ENCODE data around the gene UPK3A. TPM values are rescaled to one million over a fixed set of nuclear protein-coding genes. Genes with fewer than 3 reads are reported as not detected.
A peak's percentile ranks its signal among the peaks of the same experiment; 100 is the strongest.
"Not testable (repeated sequence)": the region's sequence is repeated elsewhere in the genome, so short reads cannot be mapped to it uniquely, and the experiment has no call there.

UPK3A gene
- total RNA-seq, 2 donors from 2014 or later: not detected

GRCh38 chr22:45314054-45314721, 29.4 kb downstream of the UPK3A start:
- Mint-ChIP-seq H3K36me3 (no peaks in the 10 kb centered on the region), H3K9me3 (no peaks in the 10 kb centered on the region), H3K4me1 (ENCODE audit: low read depth in 2 of 2) (peaks cover 39 to 44% of the 10 kb centered on the region in 2 donors), H3K27me3 (no peaks in the 10 kb centered on the region), H3K4me3 (no peak overlapping the region), H3K27ac (no peak overlapping the region)
- no peak for ATAC-seq
- no peak for DNase-seq (ENCODE audit: low spot score)

- Mint-ChIP-seq H3K27ac (no peak overlapping the region), H3K27me3 (no peaks in the 10 kb centered on the region), H3K36me3 (no peaks in the 10 kb centered on the region), H3K4me1 (ENCODE audit: low read depth in 2 of 2) (peaks cover 42 to 48% of the 10 kb centered on the region in 2 donors), H3K4me3 (no peak overlapping the region), H3K9me3 (no peaks in the 10 kb centered on the region)
- no peak for DNase-seq (ENCODE audit: low spot score)
- ATAC-seq: no peak
Observed at GRCh38 chr22:45314786-45315185, 30.0 kb downstream of the UPK3A start.

GRCh38 chr22:45316796-45317526, 32.2 kb downstream of the UPK3A start:
- ATAC-seq: no peak
- peak overlapping the region; percentile 12 for H3K4me3 Mint-ChIP-seq

GRCh38 chr22:45317551-45318167, 32.9 kb downstream of the UPK3A start:
- Mint-ChIP-seq H3K36me3 (no peaks in the 10 kb centered on the region), H3K4me1 (ENCODE audit: low read depth in 2 of 2) (peaks cover 33 to 45% of the 10 kb centered on the region in 2 donors), H3K9me3 (no peaks in the 10 kb centered on the region), H3K4me3 (peak overlapping the region; percentile 84), H3K27ac (peak overlapping the region; percentile 95 to 97), H3K27me3 (no peaks in the 10 kb centered on the region)
- DNase-seq (ENCODE audit: low spot score) (no peak), ATAC-seq (no peak)

More at GRCh38 chr22:45316796-45317526, 32.2 kb downstream of the UPK3A start:
- DNase-seq (ENCODE audit: low spot score): no peak
- Mint-ChIP-seq H3K36me3 (no peaks in the 10 kb centered on the region), H3K27ac (peak overlapping the region; percentile 35 to 97), H3K4me1 (ENCODE audit: low read depth in 2 of 2) (peaks cover 34 to 45% of the 10 kb centered on the region in 2 donors), H3K27me3 (no peaks in the 10 kb centered on the region), H3K9me3 (no peaks in the 10 kb centered on the region)

GRCh38 chr22:45318168-45318557, 33.4 kb downstream of the UPK3A start:
- Mint-ChIP-seq H3K27me3 (no peaks in the 10 kb centered on the region), H3K4me3 (peak overlapping the region; percentile 84), H3K9me3 (no peaks in the 10 kb centered on the region), H3K4me1 (ENCODE audit: low read depth in 2 of 2) (peaks cover 30 to 45% of the 10 kb centered on the region in 2 donors), H3K27ac (peak overlapping the region; percentile 95 to 97), H3K36me3 (no peaks in the 10 kb centered on the region)
- DNase-seq (ENCODE audit: low spot score) (peak; percentile 78), ATAC-seq (peak; percentile 77 to 84)

GRCh38 chr22:45318558-45319323, 34.0 kb downstream of the UPK3A start:
- Mint-ChIP-seq H3K9me3 (no peaks in the 10 kb centered on the region), H3K27me3 (no peaks in the 10 kb centered on the region), H3K36me3 (peaks cover 6% of the 10 kb centered on the region), H3K4me3 (peak overlapping the region; percentile 84), H3K4me1 (ENCODE audit: low read depth in 2 of 2) (peaks cover 32 to 45% of the 10 kb centered on the region in 2 donors), H3K27ac (peak overlapping the region; percentile 95 to 97)
- ATAC-seq: peak; percentile 79 to 84
- DNase-seq (ENCODE audit: low spot score): peak; percentile 75

- peaks cover 35 to 43% of the 10 kb centered on the region in 2 donors for H3K4me1 Mint-ChIP-seq (ENCODE audit: low read depth in 2 of 2)
- DNase-seq (ENCODE audit: low spot score): no peak
- no peaks in the 10 kb centered on the region for H3K27me3 Mint-ChIP-seq
- H3K9me3 Mint-ChIP-seq: no peaks in the 10 kb centered on the region
- H3K27ac Mint-ChIP-seq: peak overlapping the region; percentile 95 to 97
- H3K36me3 Mint-ChIP-seq: peaks cover 8% of the 10 kb centered on the region
- H3K4me3 Mint-ChIP-seq: peak overlapping the region; percentile 84
- ATAC-seq: no peak
Observed at GRCh38 chr22:45319324-45319685, 34.6 kb downstream of the UPK3A start.

- ATAC-seq (peak; percentile 46 to 66), DNase-seq (ENCODE audit: low spot score) (no peak)
- Mint-ChIP-seq H3K27me3 (no peaks in the 10 kb centered on the region), H3K27ac (peak overlapping the region; percentile 95 to 97), H3K4me3 (peak overlapping the region; percentile 84), H3K36me3 (peaks cover 8% of the 10 kb centered on the region), H3K9me3 (no peaks in the 10 kb centered on the region), H3K4me1 (ENCODE audit: low read depth in 2 of 2) (peaks cover 32 to 35% of the 10 kb centered on the region in 2 donors)
Observed at GRCh38 chr22:45320357-45320976, 35.7 kb downstream of the UPK3A start.

GRCh38 chr22:45321827-45322226, 37.1 kb downstream of the UPK3A start:
- DNase-seq (ENCODE audit: low spot score) (no peak), ATAC-seq (no peak)
- no peaks in the 10 kb centered on the region for H3K27me3 Mint-ChIP-seq
- H3K4me3 Mint-ChIP-seq: peak overlapping the region; percentile 15
- peaks cover 32 to 33% of the 10 kb centered on the region in 2 donors for H3K4me1 Mint-ChIP-seq (ENCODE audit: low read depth in 2 of 2)
- no peaks in the 10 kb centered on the region for H3K9me3 Mint-ChIP-seq
- H3K36me3 Mint-ChIP-seq: peaks cover 8% of the 10 kb centered on the region
- peak overlapping the region; percentile 95 to 97 for H3K27ac Mint-ChIP-seq

- ATAC-seq: no peak
- Mint-ChIP-seq H3K9me3 (no peaks in the 10 kb centered on the region), H3K36me3 (peaks cover 8% of the 10 kb centered on the region), H3K27ac (peak overlapping the region in 1 of 2 donors; percentile 44), H3K4me3 (no peak overlapping the region), H3K27me3 (no peaks in the 10 kb centered on the region), H3K4me1 (ENCODE audit: low read depth in 2 of 2) (peaks cover 28 to 31% of the 10 kb centered on the region in 2 donors)
- no peak for DNase-seq (ENCODE audit: low spot score)
Observed at GRCh38 chr22:45322873-45323525, 38.2 kb downstream of the UPK3A start.

GRCh38 chr22:45323695-45324094, 38.9 kb downstream of the UPK3A start:
- DNase-seq (ENCODE audit: low spot score) (no peak), ATAC-seq (no peak)
- Mint-ChIP-seq H3K27ac (peak overlapping the region in 1 of 2 donors; percentile 44), H3K27me3 (no peaks in the 10 kb centered on the region), H3K9me3 (no peaks in the 10 kb centered on the region), H3K4me1 (ENCODE audit: low read depth in 2 of 2) (peaks cover 21 to 24% of the 10 kb centered on the region in 2 donors), H3K36me3 (peaks cover 8% of the 10 kb centered on the region), H3K4me3 (no peak overlapping the region)

- no peak for ATAC-seq
- Mint-ChIP-seq H3K4me1 (ENCODE audit: low read depth in 2 of 2) (peaks cover 14 to 18% of the 10 kb centered on the region in 2 donors), H3K9me3 (no peaks in the 10 kb centered on the region), H3K4me3 (no peak overlapping the region), H3K36me3 (peaks cover 8% of the 10 kb centered on the region), H3K27ac (peak overlapping the region in 1 of 2 donors; percentile 44), H3K27me3 (no peaks in the 10 kb centered on the region)
- DNase-seq (ENCODE audit: low spot score): no peak
Observed at GRCh38 chr22:45324311-45324711, 39.6 kb downstream of the UPK3A start.

GRCh38 chr22:45328261-45328660, 43.5 kb downstream of the UPK3A start:
- H3K4me1 Mint-ChIP-seq (ENCODE audit: low read depth in 2 of 2); ATAC-seq; H3K9me3 Mint-ChIP-seq; H3K27me3 Mint-ChIP-seq; H3K4me3 Mint-ChIP-seq; DNase-seq (ENCODE audit: low spot score); H3K36me3 Mint-ChIP-seq: not testable (repeated sequence)
- peak overlapping the region in 1 of 2 donors; percentile 25 for H3K27ac Mint-ChIP-seq
